Activated T-cell treated with anti-CD3 and anti-CD28 coated beads for 1 hour (primary cell): ENCODE measurements around the gene TEX264.
"Not testable (repeated sequence)": the region's sequence is repeated elsewhere in the genome, so short reads cannot be mapped to it uniquely, and the experiment has no call there.

Source experiments
- DNase-seq: peaks from one replicate; pipeline ENCODE4 v3.0.0-alpha.2; 2020; ENCODE audit warnings: low read depth

The TEX264 gene

GRCh38 chr3:51670823-51671733 is at the start of gene TEX264:
TSS of gene TEX264 (plus strand) at chr3:51671252. CDS start at chr3:51674305, 3,053 bp downstream.
- DNase-seq = peak; percentile 93

- DNase-seq = no peak
These were observed 48.6 kb upstream of the TEX264 start for GRCh38 chr3:51622413-51622812.

- DNase-seq = no peak
These were observed 48.2 kb upstream of the TEX264 start for GRCh38 chr3:51622868-51623267.

GRCh38 chr3:51630513-51630912 is 40.5 kb upstream of the TEX264 start:
- DNase-seq = no peak

GRCh38 chr3:51637144-51637940 is 33.7 kb upstream of the TEX264 start:
- no peak for DNase-seq

GRCh38 chr3:51637941-51638471 is 33.0 kb upstream of the TEX264 start:
- no peak for DNase-seq

GRCh38 chr3:51642462-51642861 is 28.6 kb upstream of the TEX264 start:
- DNase-seq = no peak

- no peak for DNase-seq
These were observed 25.0 kb upstream of the TEX264 start for GRCh38 chr3:51646091-51646490.

GRCh38 chr3:51652103-51652502 is 18.9 kb upstream of the TEX264 start:
- not testable (repeated sequence) for DNase-seq

GRCh38 chr3:51653409-51653808 is 17.6 kb upstream of the TEX264 start:
- not testable (repeated sequence) for DNase-seq

- no peak for DNase-seq
These were observed 13.8 kb upstream of the TEX264 start for GRCh38 chr3:51657234-51657633.

GRCh38 chr3:51659942-51660341 is 11.1 kb upstream of the TEX264 start:
- no peak for DNase-seq

GRCh38 chr3:51662456-51662855 is 8.6 kb upstream of the TEX264 start:
- DNase-seq = no peak

GRCh38 chr3:51668756-51669155 is 2.3 kb upstream of the TEX264 start:
- no peak for DNase-seq

- DNase-seq = peak; percentile 76
These were observed 1.6 kb upstream of the TEX264 start for GRCh38 chr3:51669241-51670052.

GRCh38 chr3:51670053-51670822 is 814 bp upstream of the TEX264 start:
- DNase-seq = no peak

GRCh38 chr3:51671734-51672475 is 853 bp downstream of the TEX264 start:
- DNase-seq = peak; percentile 32

- DNase-seq = no peak
These were observed 2.2 kb downstream of the TEX264 start for GRCh38 chr3:51673181-51673801.

GRCh38 chr3:51673802-51674654 is 3.0 kb downstream of the TEX264 start:
- no peak for DNase-seq
